Peyer's patch (tissue), 4 donors: ENCODE results near the gene MCU.

Experiments
- CTCF ChIP-seq, 6 experiments: fragments of 450-650 bp in 4 of 6; fragments of 200-600 bp in 2 of 6; sonication (generic) in 1 of 6; IDR thresholded peaks; one replicate each; pipeline ENCODE4 v1.5.1; 2017 to 2019; ENCODE audit warnings: antibody characterized with exemption in 6 of 6, mild to moderate bottlenecking in 3 of 6, moderate library complexity in 1 of 6
- POLR2A ChIP-seq, 2 donors: fragments of 450-650 bp; IDR thresholded peaks; one replicate each; pipeline ENCODE4 v1.5.1; 2017; ENCODE audit warnings: antibody characterized with exemption in 2 of 2, mild to moderate bottlenecking in 2 of 2, moderate library complexity in 2 of 2

DNA sequence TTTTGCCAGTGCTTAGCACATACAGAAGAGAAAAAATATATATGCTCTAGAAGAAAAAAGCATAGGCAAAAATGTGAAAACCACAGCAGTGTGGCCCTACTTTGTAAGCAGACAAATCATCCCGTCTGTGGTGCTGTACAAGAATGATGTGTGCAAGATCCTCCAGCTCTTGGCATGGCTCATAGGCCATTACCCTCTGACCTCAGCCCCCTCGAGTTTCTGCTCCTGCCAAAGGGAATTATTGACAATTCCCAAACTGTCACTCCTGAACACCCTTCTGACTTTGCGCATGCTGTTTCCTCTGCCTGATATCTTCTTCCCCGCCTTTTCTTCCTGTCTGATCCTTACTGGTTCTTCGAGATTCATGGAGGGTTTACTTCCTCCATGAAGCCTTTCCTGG, 235.5 kb downstream of the MCU start:
- TF ChIP-seq CTCF (IDR thresholded peaks at IDR 0.05), result no peak
- no peak for TF ChIP-seq POLR2A (IDR thresholded peaks at IDR 0.05)
